ENCODE data around the gene PPM1M.

DNA sequence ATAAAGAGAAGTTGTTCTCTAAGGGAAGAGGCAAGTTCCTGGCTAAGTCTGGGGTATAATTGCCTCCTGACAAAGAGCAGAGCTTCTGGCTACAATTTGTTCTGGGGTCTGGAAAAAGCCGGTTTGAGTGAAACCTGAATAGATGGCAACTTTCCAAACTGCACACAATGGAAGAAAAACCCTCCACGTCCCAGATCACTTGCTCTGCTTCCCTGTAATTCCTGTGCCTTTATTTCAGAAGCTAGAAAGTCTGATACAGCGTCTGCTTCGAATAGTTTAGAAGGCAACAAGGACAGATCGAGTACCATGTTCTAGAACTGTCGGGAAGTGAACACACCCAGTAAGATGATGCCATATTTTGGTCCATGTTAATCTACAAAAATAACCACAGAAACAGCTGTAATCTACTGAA is 34.5 kb downstream of the PPM1M start:
- TF ChIP-seq ZNF274 (IDR thresholded peaks at IDR 0.05; ENCODE audit: low read depth, low read length) (no peak), YY1 (IDR thresholded peaks at IDR 0.05; ENCODE audit: insufficient read depth, insufficient read length) (no peak)

All from NT2/D1 (cell line).